Osteoblast (primary cell): ENCODE results near the gene POU2F1. TPM values are rescaled to one million over a fixed set of nuclear protein-coding genes. Genes with fewer than 3 reads are reported as not detected.
A peak's percentile ranks its signal among the peaks of the same experiment; 100 is the strongest.

Experiments used
- DNase-seq: peaks from one replicate; pipeline ENCODE4 v3.0.0; 2011; ENCODE audit warnings: low spot score, mixed read lengths; ENCODE audit not compliant: insufficient read length; ENCODE audit errors: missing footprints
- H2AFZ ChIP-seq: 2 replicates; pipeline ENCODE4 v1.6.0; 2011; ENCODE audit warnings: mild to moderate bottlenecking, low read length
- H3K27ac ChIP-seq: 2 replicates; pipeline ENCODE4 v1.5.1; 2011; ENCODE audit warnings: mild to moderate bottlenecking, low read depth, low read length, moderate library complexity
- H3K27me3 ChIP-seq: 2 replicates; pipeline ENCODE4 v1.6.0; 2012; ENCODE audit warnings: mild to moderate bottlenecking, control low read depth, inconsistent platforms, low read length, moderate library complexity; ENCODE audit not compliant: insufficient read depth
- H3K36me3 ChIP-seq: 2 replicates; pipeline ENCODE4 v1.5.1; 2011; ENCODE audit warnings: mild to moderate bottlenecking, low read length, control low read depth, moderate library complexity; ENCODE audit not compliant: insufficient read depth
- H3K4me1 ChIP-seq: 2 replicates; pipeline ENCODE4 v1.5.1; 2011; ENCODE audit warnings: mild to moderate bottlenecking, low read length, control low read depth, moderate library complexity; ENCODE audit not compliant: insufficient read depth
- H3K4me2 ChIP-seq: 2 replicates; pipeline ENCODE4 v1.6.0; 2011; ENCODE audit warnings: mild to moderate bottlenecking, low read length; ENCODE audit not compliant: insufficient read depth
- H3K4me3 ChIP-seq: fragments of 200-600 bp; sonication (generic); 3 replicates; pipeline ENCODE4 v1.5.1; 2012; ENCODE audit warnings: mild to moderate bottlenecking, low read length, inconsistent platforms; ENCODE audit not compliant: insufficient read depth
- H3K79me2 ChIP-seq: 2 replicates; pipeline ENCODE4 v1.6.0; 2012; ENCODE audit warnings: mild to moderate bottlenecking, low read length, control low read depth, inconsistent platforms; ENCODE audit not compliant: insufficient read depth
- H3K9me3 ChIP-seq: 2 replicates; pipeline ENCODE4 v1.5.1; 2011; ENCODE audit warnings: low read depth, low read length, control low read depth
- H4K20me1 ChIP-seq: 2 replicates; pipeline ENCODE4 v1.6.0; 2012; ENCODE audit warnings: mild to moderate bottlenecking, low read length, control low read depth; ENCODE audit not compliant: insufficient read depth
- total RNA-seq: library from RNA; depleted of rRNA; stranded (reverse); fragments of >200 nt; gene quantifications from 2 replicates; pipeline ENCODE4 v1.2.3, GENCODE V29; 2012
- TF ChIP-seq, protein P1 (sequence below): IDR thresholded peaks from 2 replicates; pipeline ENCODE4 v1.5.1; 2011; ENCODE audit warnings: mild to moderate bottlenecking, low read depth, low read length, moderate library complexity; ENCODE audit errors: extremely low read depth

POU2F1 gene
- total RNA-seq, 1 donor = 11.6 TPM

DNA sequence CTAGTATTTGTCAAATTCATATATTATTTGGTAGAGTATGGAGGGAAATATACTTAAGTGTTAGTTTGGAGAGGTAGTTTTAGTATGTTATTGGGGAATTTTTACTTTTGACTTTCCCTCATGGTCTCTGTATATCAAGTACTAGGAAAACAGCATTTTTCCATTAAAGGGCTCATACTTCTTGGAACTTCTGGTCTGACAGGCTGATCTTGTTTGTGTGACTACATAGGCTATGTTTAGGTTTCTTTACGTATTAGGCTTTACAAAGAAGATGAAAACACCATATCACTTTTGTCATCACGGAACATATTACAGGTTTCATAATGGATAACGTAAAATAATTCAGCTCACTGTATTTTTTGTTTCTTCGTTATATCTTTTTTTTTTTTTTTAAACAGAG is 30.8 kb downstream of the POU2F1 start:
- Histone ChIP-seq H4K20me1 (peaks cover 10% of the 10 kb centered on the region), H3K27me3 (no peaks in the 10 kb centered on the region), H3K79me2 (peaks cover 29% of the 10 kb centered on the region), H3K4me1 (no peaks in the 10 kb centered on the region), H3K27ac (no peak overlapping the region), H3K4me2 (no peak overlapping the region), H3K9me3 (no peaks in the 10 kb centered on the region), H3K36me3 (no peaks in the 10 kb centered on the region), H3K4me3 (no peak overlapping the region), H2AFZ (no peak overlapping the region)
- DNase-seq = no peak
- TF ChIP-seq, protein P1, sequence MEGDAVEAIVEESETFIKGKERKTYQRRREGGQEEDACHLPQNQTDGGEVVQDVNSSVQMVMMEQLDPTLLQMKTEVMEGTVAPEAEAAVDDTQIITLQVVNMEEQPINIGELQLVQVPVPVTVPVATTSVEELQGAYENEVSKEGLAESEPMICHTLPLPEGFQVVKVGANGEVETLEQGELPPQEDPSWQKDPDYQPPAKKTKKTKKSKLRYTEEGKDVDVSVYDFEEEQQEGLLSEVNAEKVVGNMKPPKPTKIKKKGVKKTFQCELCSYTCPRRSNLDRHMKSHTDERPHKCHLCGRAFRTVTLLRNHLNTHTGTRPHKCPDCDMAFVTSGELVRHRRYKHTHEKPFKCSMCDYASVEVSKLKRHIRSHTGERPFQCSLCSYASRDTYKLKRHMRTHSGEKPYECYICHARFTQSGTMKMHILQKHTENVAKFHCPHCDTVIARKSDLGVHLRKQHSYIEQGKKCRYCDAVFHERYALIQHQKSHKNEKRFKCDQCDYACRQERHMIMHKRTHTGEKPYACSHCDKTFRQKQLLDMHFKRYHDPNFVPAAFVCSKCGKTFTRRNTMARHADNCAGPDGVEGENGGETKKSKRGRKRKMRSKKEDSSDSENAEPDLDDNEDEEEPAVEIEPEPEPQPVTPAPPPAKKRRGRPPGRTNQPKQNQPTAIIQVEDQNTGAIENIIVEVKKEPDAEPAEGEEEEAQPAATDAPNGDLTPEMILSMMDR = no peak

DNA sequence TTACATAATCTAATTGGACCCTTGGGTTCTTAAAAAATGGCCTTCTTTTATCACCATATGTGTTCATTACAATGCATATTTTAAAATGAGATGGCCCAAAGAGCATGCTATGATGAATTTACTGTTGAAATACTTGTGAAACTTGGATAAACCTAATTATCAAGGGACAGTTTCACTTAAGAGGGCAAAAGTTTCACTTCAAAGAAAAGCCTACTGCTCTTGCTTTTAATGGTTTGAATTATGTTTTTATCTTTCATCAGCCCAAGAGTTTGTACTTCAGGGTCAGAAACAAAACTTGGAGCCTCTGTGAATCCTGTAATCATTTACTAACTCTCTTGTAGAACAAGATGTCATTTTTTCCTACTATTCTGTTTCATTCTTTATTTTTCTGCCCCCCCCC is 32.3 kb downstream of the POU2F1 start:
- no peaks in the 10 kb centered on the region for H3K9me3 ChIP-seq
- H3K4me2 ChIP-seq = no peak overlapping the region
- DNase-seq = no peak
- H3K79me2 ChIP-seq = peaks cover 30% of the 10 kb centered on the region
- TF ChIP-seq, protein P1 = no peak
- H3K27ac ChIP-seq = no peak overlapping the region
- H3K27me3 ChIP-seq = no peaks in the 10 kb centered on the region
- H3K4me3 ChIP-seq = no peak overlapping the region
- H2AFZ ChIP-seq = no peak overlapping the region
- peaks cover 10% of the 10 kb centered on the region for H4K20me1 ChIP-seq
- no peaks in the 10 kb centered on the region for H3K4me1 ChIP-seq
- no peaks in the 10 kb centered on the region for H3K36me3 ChIP-seq

DNA sequence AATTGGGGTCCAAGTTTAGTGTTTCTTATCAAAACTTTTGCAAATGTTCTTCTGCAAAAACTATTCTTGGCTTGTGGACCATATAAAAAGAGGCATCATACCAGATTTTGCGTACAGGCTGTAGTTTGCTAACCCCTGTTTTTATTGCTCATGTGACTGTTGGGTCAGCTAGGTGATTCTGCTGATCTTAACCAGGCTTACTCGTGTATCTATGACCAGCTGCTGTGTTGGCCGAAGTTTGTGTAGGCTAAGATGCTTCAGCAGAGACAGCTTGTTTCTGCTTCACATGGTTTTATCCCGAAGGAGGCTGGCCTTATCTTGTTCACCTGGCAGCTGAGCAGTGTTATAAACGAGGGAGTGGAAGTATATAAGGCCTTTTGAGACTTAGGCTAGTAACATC is 38.2 kb downstream of the POU2F1 start:
- Histone ChIP-seq H3K4me2 (no peak overlapping the region), H3K36me3 (no peaks in the 10 kb centered on the region), H3K27me3 (no peaks in the 10 kb centered on the region), H2AFZ (no peak overlapping the region), H3K9me3 (no peaks in the 10 kb centered on the region), H3K4me1 (peaks cover 6% of the 10 kb centered on the region), H4K20me1 (peaks cover 27% of the 10 kb centered on the region), H3K27ac (no peak overlapping the region), H3K4me3 (no peak overlapping the region), H3K79me2 (peaks cover 44% of the 10 kb centered on the region)
- TF ChIP-seq, protein P1 = no peak
- DNase-seq = no peak

DNA sequence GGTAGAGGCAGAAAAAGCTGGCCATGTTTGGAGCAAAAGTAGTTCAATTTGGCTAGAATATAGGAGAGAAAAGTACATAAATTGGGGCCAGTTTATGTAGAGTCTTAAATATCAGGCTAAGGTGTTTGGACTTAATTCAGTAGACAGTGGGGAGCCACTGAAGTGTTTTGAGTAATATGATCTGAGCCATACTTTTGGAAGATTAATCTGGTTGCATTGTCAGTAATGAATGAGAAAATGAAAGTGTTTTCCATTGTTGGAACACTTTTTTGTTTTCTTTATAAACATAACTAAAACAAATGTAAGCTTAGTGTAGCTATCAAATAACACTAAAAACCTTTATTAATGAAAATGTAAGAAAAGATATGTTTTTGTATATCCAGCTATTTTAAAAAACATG is 42.1 kb downstream of the POU2F1 start:
- H3K79me2 ChIP-seq = peaks cover 38% of the 10 kb centered on the region
- no peak overlapping the region for H2AFZ ChIP-seq
- H3K36me3 ChIP-seq = no peaks in the 10 kb centered on the region
- H3K9me3 ChIP-seq = no peaks in the 10 kb centered on the region
- H3K4me3 ChIP-seq = no peak overlapping the region
- TF ChIP-seq, protein P1 = no peak
- no peak overlapping the region for H3K27ac ChIP-seq
- H3K4me1 ChIP-seq = peaks cover 6% of the 10 kb centered on the region
- peak overlapping the region; percentile 7 for H3K4me2 ChIP-seq
- no peaks in the 10 kb centered on the region for H3K27me3 ChIP-seq
- peaks cover 21% of the 10 kb centered on the region for H4K20me1 ChIP-seq
- DNase-seq = no peak
